SKM-1 (cell line): Measurements from ENCODE around the gene ATRIP.
"Not testable (repeated sequence)": the region's sequence is repeated elsewhere in the genome, so short reads cannot be mapped to it uniquely, and the experiment has no call there.

Source experiments
- DNase-seq: peaks from one replicate; lab custom pipeline; 2025; ENCODE audit not compliant: unreplicated experiment; lab: John Stamatoyannopoulos, UW

ATRIP gene

DNA sequence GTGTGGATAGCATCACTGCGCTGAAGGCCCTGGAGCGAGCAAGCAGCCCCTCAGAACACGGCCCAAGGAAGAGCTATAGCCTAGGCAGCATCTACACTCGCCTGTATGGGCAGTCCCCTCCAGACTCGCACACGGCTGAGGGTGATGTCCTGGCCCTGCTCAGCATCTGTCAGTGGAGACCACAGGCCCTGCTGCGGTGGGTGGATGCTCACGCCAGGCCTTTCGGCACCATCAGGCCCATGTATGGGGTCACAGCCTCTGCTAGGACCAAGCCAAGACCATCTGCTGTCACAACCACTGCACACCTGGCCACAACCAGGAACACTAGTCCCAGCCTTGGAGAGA is 20.5 kb downstream of the ATRIP start:
- DNase-seq = no peak

- no peak for DNase-seq
Measured at GRCh38 chr3:48467473-48468267, 21.1 kb downstream of the ATRIP start.

- DNase-seq = no peak
Measured at GRCh38 chr3:48468329-48468731, 21.8 kb downstream of the ATRIP start.

DNA sequence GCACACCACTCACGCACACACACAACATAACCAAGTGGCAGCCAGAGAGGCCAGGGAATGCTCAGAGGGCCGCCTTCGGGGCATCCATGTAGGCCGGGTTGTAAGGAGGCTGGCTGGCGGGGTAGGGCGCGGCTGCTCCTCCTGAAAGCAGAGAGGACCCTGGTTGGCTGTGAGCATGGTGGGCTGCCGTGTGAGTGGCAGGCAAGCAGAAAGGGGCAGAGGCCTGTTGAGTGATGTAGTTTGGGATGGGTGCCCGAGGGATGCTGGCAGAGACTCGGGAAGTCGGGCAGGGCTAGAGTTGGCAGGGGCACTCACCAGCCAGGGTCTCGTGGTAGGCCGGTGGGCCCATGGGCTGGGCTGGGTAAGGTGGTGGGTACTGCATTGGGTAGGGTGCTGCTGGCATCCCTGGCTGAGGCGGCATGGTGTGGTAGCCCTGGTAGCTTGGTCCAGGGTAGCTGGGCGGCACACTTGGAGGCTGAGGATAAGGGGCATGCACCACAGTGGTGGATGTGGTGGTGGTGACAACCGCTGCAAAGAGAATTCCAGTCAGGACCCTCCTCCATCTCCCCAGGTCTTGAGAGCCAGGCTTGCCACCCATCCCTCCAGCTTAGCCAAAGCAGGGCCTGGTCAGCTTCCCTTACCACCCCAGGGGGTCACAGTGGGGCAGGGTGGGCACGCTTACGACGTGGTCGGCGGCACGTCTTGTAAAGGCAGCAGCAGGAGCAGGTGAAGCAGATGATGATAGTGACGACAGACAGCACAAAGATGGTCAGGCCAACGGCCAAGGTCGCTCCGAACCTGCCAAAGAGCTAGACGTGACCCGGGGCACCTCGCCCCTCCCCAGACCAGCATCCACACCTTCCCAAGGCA is 22.7 kb downstream of the ATRIP start:
- no peak for DNase-seq

- DNase-seq = no peak
Measured at GRCh38 chr3:48470286-48470685, 23.7 kb downstream of the ATRIP start.

DNA sequence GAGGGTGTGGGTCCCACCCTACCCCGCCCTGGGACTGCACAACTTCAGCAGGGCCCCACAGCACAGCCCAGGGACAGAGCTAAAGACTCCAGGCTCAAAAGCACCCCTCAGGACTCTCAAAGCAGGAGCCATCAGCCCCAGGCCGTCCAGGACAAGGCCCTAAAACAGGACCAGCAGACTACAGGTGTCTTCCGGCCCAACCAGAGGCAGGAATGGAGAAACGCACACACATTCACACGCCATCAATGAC is 26.1 kb downstream of the ATRIP start:
- DNase-seq = no peak

GRCh38 chr3:48472923-48473616 is 26.5 kb downstream of the ATRIP start:
- peak; percentile 93 for DNase-seq

DNA sequence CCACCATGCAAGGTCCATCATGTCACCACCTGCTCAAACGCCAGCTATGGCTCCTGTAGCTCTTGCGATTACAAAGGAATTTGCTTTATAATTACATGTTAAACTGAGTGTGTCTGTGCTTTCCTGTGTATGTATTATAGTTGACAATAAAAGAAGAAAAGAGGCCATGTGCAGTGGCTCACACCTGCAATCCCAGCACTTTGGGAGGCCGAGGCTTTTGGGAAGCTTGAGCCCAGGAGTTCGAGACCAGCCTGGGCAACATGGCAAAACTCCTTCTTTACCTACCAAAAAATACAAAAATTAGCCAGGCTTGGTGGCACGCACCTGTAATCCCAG is 27.0 kb downstream of the ATRIP start:
- DNase-seq = no peak

DNA sequence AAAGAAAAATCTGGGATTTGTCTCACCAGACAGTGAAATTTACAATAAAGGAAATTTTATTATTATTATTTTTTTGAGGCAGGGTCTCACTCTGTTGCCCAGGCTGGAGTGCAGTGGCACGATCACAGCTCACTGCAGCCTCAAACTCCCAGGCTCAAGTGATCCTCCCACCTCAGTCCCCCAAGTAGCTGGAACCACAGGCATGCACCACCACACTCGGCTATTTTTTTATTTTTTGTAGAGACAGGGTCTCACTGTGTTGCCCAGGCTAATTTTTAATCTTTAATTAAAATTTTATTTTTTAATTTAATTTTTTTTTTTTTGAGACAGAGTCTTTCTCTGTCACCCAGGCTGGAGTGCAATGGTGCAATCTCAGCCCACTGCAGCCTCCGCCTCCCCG is 27.5 kb downstream of the ATRIP start:
- DNase-seq = not testable (repeated sequence)

- DNase-seq = no peak
Measured at GRCh38 chr3:48474619-48475018, 28.1 kb downstream of the ATRIP start.

DNA sequence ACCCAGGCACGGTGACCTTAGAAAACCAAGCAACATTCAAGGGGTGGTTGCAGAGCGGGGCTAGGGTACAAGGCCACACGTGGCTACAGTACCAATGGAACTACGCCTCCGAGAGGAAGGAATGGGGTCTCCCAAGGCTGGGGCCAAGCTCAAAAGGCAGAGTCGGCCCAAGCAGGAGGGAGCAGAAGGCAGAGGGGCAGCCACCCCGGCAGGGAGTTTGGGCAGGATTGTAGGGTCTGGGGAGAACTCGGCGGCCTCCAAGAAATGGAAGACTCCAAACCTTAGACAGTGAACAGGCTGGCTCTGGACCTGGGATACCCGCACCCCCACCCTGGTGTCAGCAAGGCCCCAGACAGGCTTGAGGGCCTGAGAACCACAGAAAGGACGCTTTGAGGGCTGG is 28.7 kb downstream of the ATRIP start:
- no peak for DNase-seq

DNA sequence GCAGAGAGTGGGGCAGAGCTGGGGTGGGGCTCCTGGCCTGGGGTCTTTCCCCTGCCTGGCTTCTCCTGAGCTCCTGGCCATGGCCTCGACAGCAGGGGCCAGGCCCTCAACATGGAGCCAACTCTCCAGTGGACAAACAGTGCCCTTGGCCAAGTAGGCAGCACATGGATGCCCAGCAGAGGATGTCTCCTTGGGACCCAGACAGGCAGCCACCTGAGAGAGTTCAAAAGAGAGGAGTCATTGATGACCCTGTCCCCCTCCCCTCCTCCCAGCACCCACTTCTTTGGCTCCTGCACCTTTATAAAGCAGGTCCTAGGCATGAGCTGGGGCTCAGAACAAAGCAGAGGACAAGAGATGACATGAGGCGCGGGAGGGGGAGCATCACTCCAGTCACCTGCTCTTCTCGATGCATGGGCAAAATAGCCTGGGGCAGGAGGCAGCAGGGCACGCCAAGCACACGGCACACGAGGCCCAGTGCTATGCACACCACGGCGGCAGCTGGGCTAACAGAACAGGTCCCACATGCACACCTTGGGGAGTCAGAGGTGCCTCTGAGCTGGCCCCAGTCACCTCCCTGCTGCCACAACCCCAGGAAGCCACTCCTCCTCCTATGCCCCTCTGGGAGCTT is 30.0 kb downstream of the ATRIP start:
- DNase-seq = no peak

- no peak for DNase-seq
Measured at GRCh38 chr3:48477959-48478520, 31.5 kb downstream of the ATRIP start.

DNA sequence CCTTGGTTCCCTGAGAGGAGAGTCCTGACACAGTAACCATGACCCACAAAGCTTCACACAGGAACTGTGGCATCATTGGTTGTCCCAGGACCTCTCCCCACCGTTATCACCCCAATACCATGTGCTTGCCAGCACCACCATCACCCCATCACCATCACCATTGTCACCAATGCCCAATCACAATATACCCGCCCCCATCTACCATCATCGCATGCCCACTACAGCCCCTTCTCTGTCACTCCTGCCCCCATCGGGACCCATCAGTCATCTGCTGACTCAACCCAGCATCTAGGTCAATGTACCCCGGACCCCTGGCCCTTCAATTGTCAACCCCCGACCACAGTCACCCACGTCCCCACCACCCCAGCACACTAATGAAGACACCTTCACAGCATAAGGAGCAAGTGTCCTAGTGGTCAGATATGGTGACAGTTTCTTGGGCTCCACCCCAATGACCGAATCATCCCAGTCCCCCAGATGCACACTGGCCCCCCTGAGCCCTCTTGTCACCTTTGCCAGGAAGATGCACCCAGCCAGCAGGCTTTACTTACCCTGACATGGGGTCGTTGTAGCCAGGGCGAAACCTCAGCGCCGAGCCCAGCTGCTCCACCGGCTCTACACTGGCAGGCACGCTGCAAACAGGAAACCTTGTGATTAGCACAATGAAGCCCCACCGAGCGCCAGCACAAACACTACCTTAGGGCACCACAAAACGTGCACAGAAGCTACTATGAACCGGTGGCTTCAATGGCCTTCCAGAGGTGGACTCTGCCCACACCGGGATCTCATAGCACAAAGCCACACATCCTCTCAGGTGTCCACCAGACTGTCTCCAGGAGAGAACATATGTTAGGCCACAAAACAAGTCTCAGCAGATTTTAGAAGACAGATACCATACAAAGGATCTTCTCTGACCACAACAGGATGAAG is 32.4 kb downstream of the ATRIP start:
- DNase-seq = no peak

DNA sequence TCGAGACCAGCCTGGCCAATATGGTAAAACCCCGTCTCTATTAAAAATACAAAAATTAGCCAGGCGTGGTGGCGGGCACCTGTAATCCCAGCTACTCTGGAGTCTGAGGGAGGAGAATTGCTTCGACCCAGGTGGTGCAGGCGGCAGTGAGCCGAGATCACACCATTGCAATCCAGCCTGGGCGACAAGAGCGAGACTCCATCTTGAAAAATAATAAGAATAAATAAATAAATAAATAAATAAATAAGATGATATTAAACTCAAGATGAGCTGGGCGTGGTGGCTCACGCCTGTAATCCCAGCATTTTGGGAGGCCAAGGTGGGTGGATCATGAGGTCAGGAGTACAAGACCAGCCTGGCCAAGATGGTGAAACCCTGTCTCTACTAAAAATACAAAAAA is 34.4 kb downstream of the ATRIP start:
- DNase-seq = not testable (repeated sequence)

DNA sequence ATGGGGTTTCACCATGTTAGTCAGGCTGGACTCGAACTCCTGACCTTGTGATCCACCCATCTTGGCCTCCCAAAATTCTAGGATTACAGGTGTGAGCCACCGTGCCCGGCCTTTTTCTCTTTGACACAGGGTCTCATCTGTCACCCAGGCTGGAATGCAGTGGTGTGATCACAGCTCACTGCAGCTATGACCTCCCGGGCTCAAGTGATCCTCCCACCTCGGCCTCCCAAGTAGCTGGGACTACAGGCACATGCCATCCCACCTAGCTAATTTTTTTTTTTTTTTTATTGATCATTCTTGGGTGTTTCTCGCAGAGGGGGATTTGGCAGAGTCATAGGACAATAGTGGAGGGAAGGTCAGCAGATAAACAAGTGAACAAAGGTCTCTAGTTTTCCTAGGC is 36.3 kb downstream of the ATRIP start:
- not testable (repeated sequence) for DNase-seq

- DNase-seq = no peak
Measured at GRCh38 chr3:48486952-48487351, 40.4 kb downstream of the ATRIP start.

GRCh38 chr3:48492461-48493202 is 46.1 kb downstream of the ATRIP start:
- DNase-seq = peak; percentile 55

GRCh38 chr3:48493203-48493501 is 46.6 kb downstream of the ATRIP start:
- DNase-seq = no peak

DNA sequence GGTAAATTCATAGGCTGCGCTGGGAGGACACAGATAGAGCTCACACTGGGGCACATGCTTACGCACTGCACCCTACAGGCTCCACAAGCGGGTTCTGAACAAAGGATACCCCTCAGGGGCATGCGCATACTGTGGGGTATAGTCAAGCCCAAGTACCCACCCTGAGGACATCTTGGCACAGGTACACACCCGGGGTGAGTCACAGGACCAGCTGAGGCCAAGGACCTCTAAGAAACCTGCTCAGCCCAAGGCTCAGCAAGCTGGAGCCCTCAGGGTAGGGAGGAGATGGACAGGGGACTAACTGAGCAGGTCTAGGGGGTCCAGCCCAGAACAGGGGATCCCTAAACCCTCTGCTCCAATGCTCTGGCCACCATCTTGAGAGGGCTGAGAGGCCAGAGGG is 54.1 kb downstream of the ATRIP start:
- DNase-seq = no peak
